Measurements from ENCODE around the gene SAT2.

- TF ChIP-seq CTCF (IDR thresholded peaks at IDR 0.05), result no peak
- no peak for TF ChIP-seq EZH2phosphoT487 (IDR thresholded peaks at IDR 0.05)
- TF ChIP-seq EZH2 (IDR thresholded peaks at IDR 0.05), result no peak
Observed at GRCh38 chr17:7668482-7668881, 40.9 kb upstream of the SAT2 start.

All from neural progenitor cell (in vitro differentiated cells).